ENCODE data around the gene ANXA2. TPM values are rescaled to one million over a fixed set of nuclear protein-coding genes. Genes with fewer than 3 reads are reported as not detected.

ANXA2 gene
- total and polyA plus RNA-seq, 2 experiments from 2014 or later, result 202 to 225 TPM

GRCh38 chr15:60421544-60421943 lies 23.8 kb upstream of the ANXA2 start (continued):
- TF ChIP-seq ETS1 (IDR thresholded peaks at IDR 0.05), result no peak

- Mint-ChIP-seq H3K9me3 (no peaks in the 10 kb centered on the region), H3K27ac (no peak overlapping the region), H3K4me1 (peaks cover 6% of the 10 kb centered on the region; the same call in 2 of the 3 replicates), H3K36me3 (ENCODE audit: low read depth) (peaks cover 8% of the 10 kb centered on the region; the same call in 2 of the 3 replicates), H3K27me3 (ENCODE audit: insufficient read depth, low read depth, poor library complexity) (no peaks in the 10 kb centered on the region), H3K4me3 (no peak overlapping the region)
- H3K4me3 ChIP-seq, result no peak overlapping the region
- H3K27me3 ChIP-seq (ENCODE audit: insufficient read depth), result no peaks in the 10 kb centered on the region
- H3K36me3 ChIP-seq (ENCODE audit: insufficient read depth), result no peaks in the 10 kb centered on the region
- DNase-seq (ENCODE audit: low spot score) (no peak), ATAC-seq (no peak)
- H3K4me2 ChIP-seq, result no peak overlapping the region
- no peaks in the 10 kb centered on the region for H3K4me1 ChIP-seq (ENCODE audit: insufficient read depth)
- H4K20me1 ChIP-seq (replicated peaks; ENCODE audit: insufficient read depth), result no peaks in the 10 kb centered on the region
- no peak overlapping the region for H3K27ac ChIP-seq (ENCODE audit: low read depth)
- no peak for TF ChIP-seq ZNF462 (CRISPR knock-in tag; IDR thresholded peaks at IDR 0.05)
- TF ChIP-seq CREB1 (CRISPR knock-in tag; IDR thresholded peaks at IDR 0.05; ENCODE audit: low read depth), result no peak
- TF ChIP-seq JUNB (IDR thresholded peaks at IDR 0.05; ENCODE audit: unreplicated experiment), result no peak
- no peak for TF ChIP-seq ETS1 (IDR thresholded peaks at IDR 0.05)
- TF ChIP-seq EZH2phosphoT487 (IDR thresholded peaks at IDR 0.05; ENCODE audit: unreplicated experiment), result no peak
- TF ChIP-seq NANOG (IDR thresholded peaks at IDR 0.05; ENCODE audit: borderline replicate concordance), result no peak
- no peak for TF ChIP-seq ZNF114 (CRISPR knock-in tag; IDR thresholded peaks at IDR 0.05)
- no peaks in the 10 kb centered on the region for H3K9me2 ChIP-seq (ENCODE audit: insufficient read depth)
- H3F3A ChIP-seq (replicated peaks; ENCODE audit: low read depth), result no peaks in the 10 kb centered on the region
- H2AFZ ChIP-seq, result no peak overlapping the region
- H3K79me2 ChIP-seq (replicated peaks; ENCODE audit: insufficient read depth), result no peaks in the 10 kb centered on the region
Measured at GRCh38 chr15:60420203-60420716, 22.5 kb upstream of the ANXA2 start.

Measured in GM23338 (cell line).